ENCODE data around the gene CST6.
A peak's percentile ranks its signal among the peaks of the same experiment; 100 is the strongest.

Gene CST6

DNA sequence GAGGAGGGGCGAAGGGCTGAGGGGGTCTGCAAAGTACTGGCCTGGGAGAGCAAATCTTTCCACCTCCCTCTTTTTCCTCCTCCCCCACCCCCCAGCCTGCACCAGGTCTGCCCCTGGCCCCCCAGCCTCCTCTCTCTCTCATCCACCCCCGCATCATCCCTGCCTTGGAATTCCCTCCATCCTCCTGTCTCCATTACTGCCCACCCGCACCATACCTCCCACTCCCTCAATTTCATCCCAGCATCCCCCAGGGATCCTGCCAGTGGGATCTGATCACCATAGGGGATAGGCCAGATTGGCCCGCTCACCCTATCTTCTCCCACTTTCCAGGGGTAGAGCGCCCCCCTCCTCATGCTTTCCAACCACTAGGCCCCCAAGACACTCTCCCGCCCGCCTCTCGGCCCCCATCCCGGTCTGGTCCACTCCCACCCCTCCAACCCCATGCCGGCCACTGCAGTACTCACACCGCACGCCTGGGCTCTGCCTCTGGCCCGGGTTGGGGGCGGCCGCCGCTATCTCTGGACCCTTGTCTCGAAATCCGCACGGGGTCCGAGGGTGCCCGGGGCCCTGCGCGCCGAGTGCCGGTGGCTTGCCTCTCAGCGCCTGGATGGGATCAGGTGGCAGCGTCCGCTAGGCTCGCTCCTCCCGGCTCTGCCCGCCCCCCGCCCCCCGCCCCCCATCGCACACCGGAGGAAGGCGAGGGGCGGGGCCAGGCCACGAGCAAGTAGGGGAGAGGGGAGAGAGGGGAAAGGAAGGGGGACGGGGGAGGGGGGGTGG lies 36.9 kb downstream of the CST6 start, which contains the start of gene GAL3ST3:
Gene GAL3ST3 (minus strand): TSS at position 615 of the 777 bp plus-strand sequence. CDS start 3,746 bp downstream, outside the sequence.
- DNase-seq = no peak

DNA sequence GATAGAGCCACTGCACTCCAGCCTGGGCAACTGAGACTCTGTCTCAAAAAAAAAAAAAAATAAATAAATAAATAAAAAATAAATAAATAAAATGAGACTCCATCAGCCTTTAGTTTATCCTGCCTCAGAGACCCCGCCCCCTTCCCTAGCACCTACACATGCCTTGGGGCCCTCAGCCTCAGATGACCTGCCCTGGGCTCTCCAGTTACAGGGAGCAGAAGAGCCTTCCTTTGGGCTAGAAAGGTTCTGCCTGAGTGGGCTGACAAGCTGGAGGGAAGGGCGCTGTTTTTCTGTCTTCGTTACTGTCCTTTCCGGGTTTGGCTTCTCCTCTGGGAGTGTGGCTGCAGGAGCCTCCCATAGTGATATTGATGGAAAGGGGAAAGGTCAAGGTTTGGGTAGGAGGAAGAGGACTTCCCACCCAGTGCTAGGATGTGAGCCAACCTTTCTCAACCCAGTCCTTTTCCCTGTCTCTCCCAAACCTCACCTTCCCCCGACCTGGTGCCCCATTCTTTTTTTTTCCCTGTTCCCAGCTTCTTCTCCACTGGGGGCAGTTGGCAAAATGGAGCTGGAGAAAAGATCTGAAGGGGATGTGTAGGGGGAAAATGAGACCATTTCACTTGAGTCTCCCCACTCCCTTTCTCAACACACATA lies 38.9 kb downstream of the CST6 start:
- no peak for DNase-seq

DNA sequence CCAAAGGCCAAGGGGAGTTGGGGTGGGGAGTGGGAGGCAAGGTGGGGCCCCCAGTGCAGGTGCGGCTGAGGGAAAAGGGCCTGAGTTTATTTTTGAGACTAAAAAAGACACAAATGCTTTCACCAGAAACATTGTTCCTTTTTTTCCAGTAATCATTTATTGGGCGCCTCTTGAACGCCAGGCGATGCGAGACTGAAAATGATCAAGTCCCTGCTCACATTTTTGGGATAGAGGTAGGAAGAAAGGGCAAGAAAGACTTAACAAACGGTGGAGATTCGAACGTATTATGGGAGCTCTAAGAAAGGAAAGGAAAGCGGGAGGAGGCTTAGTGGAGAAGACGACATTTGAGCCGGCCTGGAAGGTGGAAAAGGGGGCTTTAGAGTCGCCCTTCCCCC lies 39.6 kb downstream of the CST6 start:
- DNase-seq = no peak

DNA sequence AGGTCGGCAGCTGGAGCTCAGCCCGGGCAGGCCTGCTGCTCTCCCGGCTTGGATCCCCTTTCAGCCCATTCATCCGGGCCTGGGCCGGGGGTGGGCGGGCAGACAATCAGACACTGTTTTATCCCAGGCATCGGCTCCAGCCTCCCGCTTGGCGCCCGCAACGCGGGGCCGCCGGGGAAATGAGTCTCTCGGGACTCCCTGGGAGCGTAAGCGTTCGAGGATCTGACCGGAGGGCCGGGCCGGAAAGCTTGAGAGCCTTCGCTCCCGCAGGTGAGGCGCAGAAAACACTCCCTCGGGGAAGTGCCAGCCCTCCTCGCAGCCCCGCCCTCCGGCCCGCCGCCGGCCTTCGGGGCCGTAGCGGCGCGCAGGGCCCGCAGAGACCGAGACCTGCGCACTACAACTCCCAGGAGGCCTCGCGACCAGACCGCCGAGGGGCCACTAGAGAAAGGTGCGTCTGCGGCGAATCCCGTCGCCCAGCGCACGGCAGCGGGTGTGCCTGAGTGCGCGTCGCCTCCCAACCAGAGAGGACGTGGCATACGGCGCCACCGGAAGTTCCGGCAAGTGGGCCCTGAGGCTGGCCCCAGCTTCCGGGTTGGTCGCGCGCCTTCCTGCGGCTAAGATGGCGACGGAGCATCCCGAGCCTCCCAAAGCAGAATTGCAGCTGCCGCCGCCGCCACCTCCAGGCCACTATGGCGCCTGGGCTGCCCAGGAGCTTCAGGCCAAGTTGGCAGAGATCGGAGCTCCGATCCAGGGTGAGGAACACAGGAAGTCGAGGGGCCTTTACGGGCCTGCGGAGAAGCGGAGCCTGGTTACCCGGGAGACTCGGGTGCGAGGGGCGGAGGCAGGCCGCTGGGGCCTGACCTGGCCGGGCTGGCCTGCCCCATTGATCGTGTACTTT lies 40.2 kb downstream of the CST6 start, which contains the start of gene SF3B2:
Gene SF3B2 (plus strand): TSS at position 599 of the 898 bp plus-strand sequence. CDS start 21 bp downstream, at position 620.
- DNase-seq = peak; percentile 95

DNA sequence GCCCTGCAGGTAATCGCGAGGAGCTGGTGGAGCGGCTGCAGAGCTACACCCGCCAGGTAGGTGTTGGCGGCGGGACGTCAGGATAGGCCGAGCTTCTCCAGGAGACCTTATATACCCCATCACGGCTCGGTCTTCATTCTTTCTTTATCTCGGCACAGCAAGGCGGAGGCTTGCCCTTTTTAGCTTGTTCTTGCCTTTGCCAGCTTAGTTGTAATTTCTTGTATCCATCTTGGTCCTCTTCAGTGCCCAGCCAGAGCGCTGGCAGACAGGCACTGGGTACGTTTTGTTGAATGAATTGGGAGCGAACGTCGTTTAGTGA lies 40.8 kb downstream of the CST6 start:
- DNase-seq = no peak

DNA sequence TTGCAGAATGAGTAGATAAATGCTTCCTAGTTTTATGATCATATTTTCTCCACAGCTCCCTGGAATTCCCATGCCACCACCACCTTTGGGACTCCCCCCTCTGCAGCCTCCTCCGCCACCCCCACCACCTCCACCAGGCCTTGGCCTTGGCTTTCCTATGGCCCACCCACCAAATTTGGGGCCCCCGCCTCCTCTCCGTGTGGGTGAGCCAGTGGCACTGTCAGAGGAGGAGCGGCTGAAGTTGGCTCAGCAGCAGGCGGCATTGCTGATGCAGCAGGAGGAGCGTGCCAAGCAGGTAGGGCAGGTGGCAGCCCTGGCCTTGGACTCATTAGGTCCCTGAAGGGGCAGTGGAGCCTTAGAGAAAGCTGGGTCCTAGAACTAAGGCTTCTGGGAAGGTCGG lies 43.2 kb downstream of the CST6 start:
- no peak for DNase-seq

DNA sequence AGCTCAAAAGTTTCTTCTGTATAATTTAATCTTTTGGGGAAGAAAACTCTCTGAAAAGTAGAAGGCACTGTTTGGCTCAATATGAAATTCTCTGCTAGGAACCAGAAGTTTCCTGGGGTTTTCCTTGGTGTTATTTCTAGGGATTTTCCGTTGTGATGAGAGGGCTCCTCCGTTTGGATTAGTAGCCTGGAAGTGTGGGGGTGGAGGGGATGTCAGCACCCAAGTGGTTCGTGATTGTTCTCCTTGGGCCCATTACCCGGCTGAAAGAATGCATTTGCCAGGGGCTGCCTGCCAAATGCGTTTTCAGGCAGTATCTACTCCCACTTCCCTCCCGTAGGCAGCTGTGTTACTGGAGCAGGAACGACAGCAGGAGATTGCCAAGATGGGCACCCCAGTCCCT lies 44.7 kb downstream of the CST6 start:
- no peak for DNase-seq

DNA sequence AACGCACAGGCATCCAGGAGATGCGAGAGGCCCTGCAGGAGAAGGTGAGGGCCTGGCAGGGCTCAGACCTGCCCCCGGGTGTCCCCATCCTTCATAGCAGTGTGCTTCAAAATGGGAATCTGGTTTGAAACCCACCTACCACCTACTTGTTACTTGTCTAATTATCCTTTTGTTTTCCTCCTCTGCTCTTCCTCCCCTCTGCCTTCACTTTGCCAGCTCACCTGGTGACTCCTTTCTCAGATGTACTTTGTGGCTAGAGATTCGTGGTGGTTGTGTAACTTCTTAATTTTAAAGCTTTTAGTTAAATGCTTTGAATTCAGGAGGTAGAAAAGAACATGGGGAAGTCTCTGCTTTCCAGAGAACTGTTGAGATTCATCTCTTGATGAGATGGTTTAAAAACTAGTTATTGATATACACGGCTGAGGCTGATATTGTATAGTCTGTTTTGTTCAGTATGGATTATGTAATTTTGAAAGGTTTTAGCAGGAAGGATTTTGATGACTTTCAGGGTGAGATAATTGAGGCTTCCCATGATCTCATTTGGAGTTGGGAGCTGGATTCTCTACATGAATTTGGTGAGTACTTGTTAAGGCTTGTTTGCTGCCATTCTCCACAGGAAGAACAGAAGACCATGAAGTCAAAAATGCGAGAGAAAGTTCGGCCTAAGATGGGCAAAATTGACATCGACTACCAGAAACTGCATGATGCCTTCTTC lies 48.3 kb downstream of the CST6 start:
- DNase-seq = no peak

DNA sequence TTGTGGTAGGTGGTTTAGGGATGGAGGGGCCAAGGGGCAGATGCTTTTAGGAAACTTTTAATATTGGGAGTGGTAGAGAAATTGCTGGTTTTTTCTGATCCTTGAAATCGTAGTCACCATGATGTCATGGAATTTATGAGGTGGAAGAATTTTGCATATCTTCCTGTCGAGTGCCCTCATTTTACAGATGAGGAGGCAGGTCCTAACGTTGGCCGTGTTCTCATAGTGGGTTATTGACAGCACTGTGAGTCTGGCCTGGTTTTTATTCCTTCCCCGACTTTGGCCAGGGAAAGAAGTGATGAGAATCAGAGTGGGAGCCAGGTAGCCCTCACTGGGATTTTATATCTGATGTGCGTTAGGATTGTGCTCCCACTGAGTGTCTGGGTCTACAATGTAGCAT lies 49.5 kb downstream of the CST6 start:
- no peak for DNase-seq

DNA sequence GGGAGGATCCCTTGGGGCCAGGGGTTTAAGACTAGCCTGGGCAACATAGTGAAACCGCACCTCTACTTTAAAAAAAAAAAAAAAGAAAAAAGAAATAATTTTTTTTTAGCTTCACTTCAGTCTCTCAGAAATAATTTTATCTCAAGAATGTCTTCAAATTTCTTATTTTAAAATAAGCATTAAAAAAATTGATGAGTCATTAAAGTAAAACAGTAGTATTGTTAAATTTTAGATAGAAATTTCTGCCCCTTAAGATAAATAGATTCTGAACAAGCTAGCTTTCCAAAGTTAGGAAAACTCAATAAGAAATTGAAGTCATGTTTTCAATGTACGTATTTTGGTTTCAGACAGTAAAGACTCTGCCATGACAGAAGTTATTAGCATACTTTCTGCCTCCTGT lies 50.6 kb downstream of the CST6 start:
- DNase-seq = no peak
